ENCODE measurements around the gene ATP8B2. TPM values are rescaled to one million over a fixed set of nuclear protein-coding genes. Genes with fewer than 3 reads are reported as not detected.
A peak's percentile ranks its signal among the peaks of the same experiment; 100 is the strongest.

Gene ATP8B2
- total RNA-seq, 1 experiment from 2014 or later: 10.6 TPM

GRCh38 chr1:154386643-154387352 lies 61.5 kb downstream of the ATP8B2 start:
- no peaks in the 10 kb centered on the region for H3K27me3 ChIP-seq (ENCODE audit: low read length)
- H2AFZ ChIP-seq (ENCODE audit: low read length): 0 out of 2 replicates have a peak overlapping the region, but pooled peaks have one; percentile 12
- no peak overlapping the region for H3K9ac ChIP-seq (ENCODE audit: low read length)
- DNase-seq: peak; percentile 44
- H3K4me1 ChIP-seq (ENCODE audit: low read length): 0 out of 2 replicates have a peak, but pooled peaks cover 2% of the 10 kb centered on the region
- H3K9me3 ChIP-seq (ENCODE audit: low read length): no peaks in the 10 kb centered on the region
- H3K4me2 ChIP-seq (ENCODE audit: low read depth, low read length, poor library complexity, severe bottlenecking): no peak overlapping the region
- H4K20me1 ChIP-seq (ENCODE audit: insufficient read depth, low read depth, low read length): no peaks in the 10 kb centered on the region
- H3K79me2 ChIP-seq (ENCODE audit: low read length): no peaks in the 10 kb centered on the region
- no peak overlapping the region for H3K4me3 ChIP-seq (ENCODE audit: low read length)
- no peaks in the 10 kb centered on the region for H3K9me2 ChIP-seq (replicated peaks; ENCODE audit: insufficient read depth, low read length)
- no peaks in the 10 kb centered on the region for H3K36me3 ChIP-seq (ENCODE audit: insufficient read depth, low read length)
- H3K27ac ChIP-seq (ENCODE audit: low read length): no peak overlapping the region

- Histone ChIP-seq H3K27ac (ENCODE audit: low read length) (no peak overlapping the region), H3K4me3 (ENCODE audit: low read length) (no peak overlapping the region), H3K79me2 (ENCODE audit: low read length) (no peaks in the 10 kb centered on the region), H3K4me2 (ENCODE audit: low read depth, low read length, poor library complexity, severe bottlenecking) (no peak overlapping the region), H3K27me3 (ENCODE audit: low read length) (no peaks in the 10 kb centered on the region), H3K36me3 (ENCODE audit: insufficient read depth, low read length) (no peaks in the 10 kb centered on the region), H3K9ac (ENCODE audit: low read length) (no peak overlapping the region), H3K4me1 (ENCODE audit: low read length) (no peaks in the 10 kb centered on the region), H2AFZ (ENCODE audit: low read length) (no peak overlapping the region), H4K20me1 (ENCODE audit: insufficient read depth, low read depth, low read length) (no peaks in the 10 kb centered on the region), H3K9me2 (replicated peaks; ENCODE audit: insufficient read depth, low read length) (no peaks in the 10 kb centered on the region), H3K9me3 (ENCODE audit: low read length) (no peaks in the 10 kb centered on the region)
- no peak for DNase-seq
These were observed 65.9 kb downstream of the ATP8B2 start for GRCh38 chr1:154391086-154391770.

GRCh38 chr1:154398141-154398540 lies 72.8 kb downstream of the ATP8B2 start:
- Histone ChIP-seq H3K4me2 (ENCODE audit: low read depth, low read length, poor library complexity, severe bottlenecking) (no peak overlapping the region), H3K9me2 (replicated peaks; ENCODE audit: insufficient read depth, low read length) (no peaks in the 10 kb centered on the region), H3K27me3 (ENCODE audit: low read length) (no peaks in the 10 kb centered on the region), H2AFZ (ENCODE audit: low read length) (no peak overlapping the region), H3K79me2 (ENCODE audit: low read length) (no peaks in the 10 kb centered on the region), H3K9me3 (ENCODE audit: low read length) (no peaks in the 10 kb centered on the region), H3K36me3 (ENCODE audit: insufficient read depth, low read length) (no peaks in the 10 kb centered on the region), H3K9ac (ENCODE audit: low read length) (no peak overlapping the region), H3K27ac (ENCODE audit: low read length) (no peak overlapping the region), H3K4me1 (ENCODE audit: low read length) (no peaks in the 10 kb centered on the region; the same call in 1 of the 2 replicates), H4K20me1 (ENCODE audit: insufficient read depth, low read depth, low read length) (no peaks in the 10 kb centered on the region), H3K4me3 (ENCODE audit: low read length) (no peak overlapping the region)
- no peak for DNase-seq

- Histone ChIP-seq H2AFZ (ENCODE audit: low read length) (no peak overlapping the region), H4K20me1 (ENCODE audit: insufficient read depth, low read depth, low read length) (no peaks in the 10 kb centered on the region), H3K4me2 (ENCODE audit: low read depth, low read length, poor library complexity, severe bottlenecking) (no peak overlapping the region), H3K79me2 (ENCODE audit: low read length) (no peaks in the 10 kb centered on the region), H3K9me2 (replicated peaks; ENCODE audit: insufficient read depth, low read length) (no peaks in the 10 kb centered on the region), H3K27ac (ENCODE audit: low read length) (no peak overlapping the region), H3K36me3 (ENCODE audit: insufficient read depth, low read length) (no peaks in the 10 kb centered on the region), H3K9me3 (ENCODE audit: low read length) (no peaks in the 10 kb centered on the region), H3K4me3 (ENCODE audit: low read length) (no peak overlapping the region), H3K27me3 (ENCODE audit: low read length) (no peaks in the 10 kb centered on the region), H3K4me1 (ENCODE audit: low read length) (no peaks in the 10 kb centered on the region; the same call in 1 of the 2 replicates), H3K9ac (ENCODE audit: low read length) (no peak overlapping the region)
- DNase-seq: no peak
These were observed 73.4 kb downstream of the ATP8B2 start for GRCh38 chr1:154398678-154399077.

GRCh38 chr1:154400381-154400801 lies 75.1 kb downstream of the ATP8B2 start:
- DNase-seq: no peak
- H3K36me3 ChIP-seq (ENCODE audit: insufficient read depth, low read length): no peaks in the 10 kb centered on the region
- H3K79me2 ChIP-seq (ENCODE audit: low read length): no peaks in the 10 kb centered on the region
- H3K9me2 ChIP-seq (replicated peaks; ENCODE audit: insufficient read depth, low read length): no peaks in the 10 kb centered on the region
- H3K4me2 ChIP-seq (ENCODE audit: low read depth, low read length, poor library complexity, severe bottlenecking): no peak overlapping the region
- H3K9ac ChIP-seq (ENCODE audit: low read length): no peak overlapping the region
- H3K4me1 ChIP-seq (ENCODE audit: low read length): peaks cover 7% of the 10 kb centered on the region
- no peaks in the 10 kb centered on the region for H3K9me3 ChIP-seq (ENCODE audit: low read length)
- H2AFZ ChIP-seq (ENCODE audit: low read length): no peak overlapping the region
- H4K20me1 ChIP-seq (ENCODE audit: insufficient read depth, low read depth, low read length): no peaks in the 10 kb centered on the region
- H3K27me3 ChIP-seq (ENCODE audit: low read length): 0 out of 2 replicates have a peak, but pooled peaks cover 3% of the 10 kb centered on the region
- H3K27ac ChIP-seq (ENCODE audit: low read length): no peak overlapping the region
- no peak overlapping the region for H3K4me3 ChIP-seq (ENCODE audit: low read length)

Small RNA genes within 50 kb of the gene (small RNA-seq; reads per million reads assigned to genes)
- gene RF00273 (not detected), gene RNU6-121P (not detected), gene RNU6-239P (not detected), gene RNU7-57P (not detected)

Other genes starting within 250 kb of the ATP8B2 start
- gene NUP210L, start 170.5 kb upstream of the ATP8B2 start, total RNA-seq (2014; rRNA removed; shearing (Covaris generic); ENCODE audit: low replicate concordance): not detected in 2 replicates
- 257 and 258 TPM in 2 replicates for gene TPM3, start 133.4 kb upstream of the ATP8B2 start, total RNA-seq (2014; rRNA removed; shearing (Covaris generic); ENCODE audit: low replicate concordance)
- not detected in 2 replicates for gene CFAP141, start 119.2 kb upstream of the ATP8B2 start, total RNA-seq (2014; rRNA removed; shearing (Covaris generic); ENCODE audit: low replicate concordance)
- gene UBAP2L, start 104.6 kb upstream of the ATP8B2 start, total RNA-seq (2014; rRNA removed; shearing (Covaris generic); ENCODE audit: low replicate concordance): 58.6 and 119 TPM in 2 replicates
- gene HAX1, start 52.9 kb upstream of the ATP8B2 start, total RNA-seq (2014; rRNA removed; shearing (Covaris generic); ENCODE audit: low replicate concordance): 184 and 229 TPM in 2 replicates
- not detected in 2 replicates for gene AQP10, start 4.4 kb upstream of the ATP8B2 start, total RNA-seq (2014; rRNA removed; shearing (Covaris generic); ENCODE audit: low replicate concordance)
- gene IL6R, start 79.8 kb downstream of the ATP8B2 start, total RNA-seq (2014; rRNA removed; shearing (Covaris generic); ENCODE audit: low replicate concordance): 0.04 TPM in 1 of 2 replicates, not detected in the other
- not detected in 2 replicates for gene TDRD10, start 176.7 kb downstream of the ATP8B2 start, total RNA-seq (2014; rRNA removed; shearing (Covaris generic); ENCODE audit: low replicate concordance)
- not detected in 2 replicates for gene SHE, start 176.9 kb downstream of the ATP8B2 start, total RNA-seq (2014; rRNA removed; shearing (Covaris generic); ENCODE audit: low replicate concordance)
- 41.2 and 42.1 TPM in 2 replicates for gene UBE2Q1, start 233.1 kb downstream of the ATP8B2 start, total RNA-seq (2014; rRNA removed; shearing (Covaris generic); ENCODE audit: low replicate concordance)
- 0.29 and 0.48 TPM in 2 replicates for gene CHRNB2, start 242.3 kb downstream of the ATP8B2 start, total RNA-seq (2014; rRNA removed; shearing (Covaris generic); ENCODE audit: low replicate concordance)